ENCODE data around the gene PARG. TPM values are rescaled to one million over a fixed set of nuclear protein-coding genes. Genes with fewer than 3 reads are reported as not detected.
A peak's percentile ranks its signal among the peaks of the same experiment; 100 is the strongest.

The PARG gene
- total and polyA plus RNA-seq, 2 experiments from 2014 or later: 22.1 to 32.8 TPM

DNA sequence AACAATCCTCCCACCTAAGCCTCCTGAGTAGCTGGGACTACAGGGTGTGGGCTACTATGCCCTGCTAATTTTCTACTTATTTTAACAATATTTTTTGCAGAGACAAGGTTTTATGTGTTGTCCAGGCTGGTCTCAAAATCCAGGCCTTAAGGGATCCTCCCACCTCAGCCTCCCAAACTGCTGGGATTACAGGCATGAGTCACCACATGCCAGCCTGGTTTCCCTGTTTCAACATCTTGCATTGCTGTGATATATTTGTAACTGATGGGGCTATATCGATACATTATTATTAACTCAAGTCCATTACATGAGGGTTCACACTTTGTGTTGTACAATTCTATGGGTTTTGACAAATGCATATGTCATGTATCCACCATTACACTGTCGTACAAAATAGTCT, 137.8 kb downstream of the PARG start:
- Histone ChIP-seq H3K27ac (no peak overlapping the region), H3K4me1 (ENCODE audit: low read depth) (no peaks in the 10 kb centered on the region), H3K9me3 (ENCODE audit: low read depth) (no peaks in the 10 kb centered on the region), H3K4me3 (no peak overlapping the region), H3K36me3 (no peaks in the 10 kb centered on the region), H3K27me3 (no peaks in the 10 kb centered on the region)
- no peak for DNase-seq (ENCODE audit: low read depth in 1 of 2, low spot score in 1 of 2)
- TF ChIP-seq CTCF (IDR thresholded peaks at IDR 0.05; ENCODE audit: low read depth, low read length): no peak

- no peaks in the 10 kb centered on the region for H3K36me3 ChIP-seq
- H3K27me3 ChIP-seq: no peaks in the 10 kb centered on the region
- no peak overlapping the region for H3K4me3 ChIP-seq
- H3K27ac ChIP-seq: no peak overlapping the region
- no peak for TF ChIP-seq CTCF (IDR thresholded peaks at IDR 0.05; ENCODE audit: low read depth, low read length)
- DNase-seq (ENCODE audit: low read depth in 1 of 2, low spot score in 1 of 2): no peak
- H3K4me1 ChIP-seq (ENCODE audit: low read depth): no peaks in the 10 kb centered on the region
- H3K9me3 ChIP-seq (ENCODE audit: low read depth): no peaks in the 10 kb centered on the region
These were observed 143.6 kb downstream of the PARG start for GRCh38 chr10:49798275-49798674.

- Histone ChIP-seq H3K36me3 (no peaks in the 10 kb centered on the region), H3K4me1 (ENCODE audit: low read depth) (no peaks in the 10 kb centered on the region), H3K4me3 (no peak overlapping the region), H3K9me3 (ENCODE audit: low read depth) (no peaks in the 10 kb centered on the region), H3K27me3 (no peaks in the 10 kb centered on the region), H3K27ac (no peak overlapping the region)
- DNase-seq (ENCODE audit: low read depth in 1 of 2, low spot score in 1 of 2): no peak
- TF ChIP-seq CTCF (IDR thresholded peaks at IDR 0.05; ENCODE audit: low read depth, low read length): no peak
These were observed 150.7 kb downstream of the PARG start for GRCh38 chr10:49791100-49791499.

DNA sequence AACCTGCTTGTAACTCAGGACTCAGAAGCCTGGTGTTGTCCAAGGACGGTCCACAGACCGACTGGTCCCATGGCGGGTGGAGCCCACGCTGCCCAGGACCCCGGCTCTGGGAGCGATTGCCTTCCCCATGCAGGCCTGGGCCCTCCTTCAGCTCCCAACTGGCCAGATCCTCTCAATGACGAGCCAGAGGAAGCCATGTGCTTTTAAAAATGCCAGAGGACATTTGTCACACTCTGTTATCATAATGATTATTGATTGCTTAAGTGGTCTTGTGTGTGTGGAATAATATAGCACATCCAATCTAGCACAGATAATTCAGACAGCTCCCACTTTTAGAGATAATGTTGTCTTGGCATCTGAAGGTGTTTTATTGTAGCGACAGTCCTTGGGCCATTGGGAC, 157.1 kb downstream of the PARG start:
- Histone ChIP-seq H3K27me3 (no peaks in the 10 kb centered on the region), H3K4me1 (ENCODE audit: low read depth) (peaks cover 4% of the 10 kb centered on the region), H3K36me3 (no peaks in the 10 kb centered on the region), H3K27ac (no peak overlapping the region), H3K4me3 (no peak overlapping the region), H3K9me3 (ENCODE audit: low read depth) (no peaks in the 10 kb centered on the region)
- DNase-seq (ENCODE audit: low read depth in 1 of 2, low spot score in 1 of 2): peak in 1 of 2 donors; percentile 27
- no peak for TF ChIP-seq CTCF (IDR thresholded peaks at IDR 0.05; ENCODE audit: low read depth, low read length)

DNA sequence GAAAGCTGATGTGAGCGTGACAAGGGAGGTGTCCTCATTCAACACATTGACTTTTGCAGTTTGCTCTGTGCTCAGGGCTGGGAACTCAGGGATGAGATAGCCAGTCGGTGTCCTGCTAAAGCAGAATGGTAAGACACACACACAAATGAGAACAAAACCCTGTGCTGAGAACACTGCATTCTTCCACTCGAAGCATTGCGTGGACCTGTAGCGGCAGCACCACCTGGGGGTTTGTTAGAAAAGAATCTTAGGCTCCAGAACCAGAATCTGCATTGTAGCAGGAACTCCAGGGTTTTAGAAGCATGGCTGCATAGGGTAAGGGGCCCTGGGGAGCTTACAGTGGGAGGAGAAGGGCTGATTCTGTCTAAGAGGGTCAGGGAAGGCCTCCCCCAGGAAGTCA, 158.2 kb downstream of the PARG start:
- Histone ChIP-seq H3K27ac (no peak overlapping the region), H3K9me3 (ENCODE audit: low read depth) (no peaks in the 10 kb centered on the region), H3K4me1 (ENCODE audit: low read depth) (peaks cover 4% of the 10 kb centered on the region), H3K36me3 (no peaks in the 10 kb centered on the region), H3K27me3 (no peaks in the 10 kb centered on the region), H3K4me3 (no peak overlapping the region)
- peak in 1 of 2 donors; percentile 11 for DNase-seq (ENCODE audit: low read depth in 1 of 2, low spot score in 1 of 2)
- no peak for TF ChIP-seq CTCF (IDR thresholded peaks at IDR 0.05; ENCODE audit: low read depth, low read length)

- H3K27ac ChIP-seq: no peak overlapping the region
- TF ChIP-seq CTCF (IDR thresholded peaks at IDR 0.05; ENCODE audit: low read depth, low read length): no peak
These were observed 160.6 kb downstream of the PARG start for GRCh38 chr10:49781247-49781646.

More at GRCh38 chr10:49781247-49781646, 160.6 kb downstream of the PARG start:
- Histone ChIP-seq H3K4me1 (ENCODE audit: low read depth) (peaks cover 4% of the 10 kb centered on the region), H3K4me3 (no peak overlapping the region), H3K36me3 (no peaks in the 10 kb centered on the region), H3K27me3 (no peaks in the 10 kb centered on the region), H3K9me3 (ENCODE audit: low read depth) (no peaks in the 10 kb centered on the region)
- peak in 1 of 2 donors; percentile 14 for DNase-seq (ENCODE audit: low read depth in 1 of 2, low spot score in 1 of 2)

Measured in cardiac muscle cell (in vitro differentiated cells and primary cell).